GM18526 (cell line): Measurements from ENCODE around the gene RGS6.

Experiments used
- POLR2A ChIP-seq: IDR thresholded peaks from 3 replicates; pipeline ENCODE4 v1.6.1; 2011; ENCODE audit not compliant: insufficient read length; ENCODE audit errors: extremely low read depth

The RGS6 gene

DNA sequence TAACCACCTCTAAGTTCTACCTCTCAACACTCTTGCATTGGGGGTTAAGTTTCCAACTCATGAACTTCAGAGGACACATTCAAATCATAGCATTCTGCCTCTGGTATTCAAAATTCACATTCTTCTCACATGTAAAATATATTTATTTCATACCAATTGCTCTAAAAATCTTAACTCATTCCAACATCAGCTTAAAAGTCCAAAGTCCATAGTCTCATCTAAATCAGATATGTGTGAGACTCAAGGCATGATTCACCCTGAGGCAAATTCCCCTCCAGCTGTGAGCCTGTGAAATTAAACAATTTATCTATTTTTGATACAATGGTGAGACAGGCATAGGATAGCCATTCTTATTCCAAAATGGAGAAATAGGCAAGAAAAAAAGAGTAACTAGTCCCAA is 214.0 kb downstream of the RGS6 start:
- TF ChIP-seq POLR2A, result no peak

DNA sequence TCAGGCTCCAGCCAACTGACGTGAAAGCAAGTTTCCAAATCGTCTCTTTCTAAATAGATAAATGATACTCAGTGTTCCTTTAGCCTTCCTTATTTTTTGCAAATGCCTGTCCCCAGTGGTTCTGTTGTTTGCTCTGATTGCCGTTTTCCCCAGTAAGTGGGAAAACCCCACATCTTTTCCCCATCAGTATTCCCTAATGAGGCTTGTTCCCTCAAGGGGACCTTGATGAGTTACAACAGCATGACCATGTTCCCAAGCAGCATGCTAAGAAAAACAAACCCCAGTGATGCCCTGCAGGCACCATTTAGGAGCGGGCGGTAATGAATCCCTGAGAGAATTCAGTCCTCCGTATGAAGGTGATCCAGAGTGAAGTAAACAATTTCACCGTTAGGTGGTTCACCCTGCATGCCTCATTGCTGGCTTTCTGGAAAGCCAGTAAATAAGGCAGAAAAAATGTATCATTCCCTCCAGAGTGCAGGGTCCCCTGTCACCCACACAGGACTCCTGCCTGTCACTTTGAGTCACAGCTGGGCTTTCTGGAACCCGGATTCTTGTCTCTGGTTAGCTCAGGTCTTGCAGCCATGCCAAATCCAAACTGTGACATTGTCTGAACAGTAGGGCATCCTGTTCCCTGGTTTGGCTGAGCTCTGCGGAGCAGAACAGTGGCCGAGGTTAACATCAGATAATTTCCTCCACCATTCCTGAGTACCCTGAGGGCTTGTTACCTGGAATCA is 222.6 kb downstream of the RGS6 start:
- no peak for TF ChIP-seq POLR2A

DNA sequence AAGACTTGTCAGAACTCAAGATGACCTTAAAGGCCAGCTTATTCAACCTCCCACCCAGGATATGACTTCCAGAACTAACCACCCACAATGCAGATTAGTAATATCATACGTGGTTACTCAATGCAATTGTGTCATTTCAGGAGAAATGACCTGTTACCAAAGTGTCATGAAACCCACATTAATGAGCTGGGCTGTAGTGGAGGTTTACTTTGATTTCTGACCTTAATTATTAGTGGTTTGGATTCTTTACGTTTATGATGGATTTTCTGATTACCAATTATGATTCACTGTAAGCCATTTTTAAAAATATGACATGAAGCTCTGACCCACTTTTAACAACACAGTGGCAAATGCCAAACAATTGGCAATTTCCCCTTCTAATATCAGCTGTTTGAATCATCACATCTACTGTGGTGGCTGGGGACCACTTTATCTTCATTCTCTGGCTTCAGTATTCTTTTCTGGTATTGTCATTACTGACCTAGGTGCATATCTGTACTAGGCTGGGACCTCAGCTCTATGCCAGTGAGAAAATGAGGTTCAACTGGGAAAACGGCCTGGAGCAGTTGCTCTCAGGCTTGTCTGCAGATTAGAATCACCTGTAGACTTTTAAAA is 223.3 kb downstream of the RGS6 start:
- no peak for TF ChIP-seq POLR2A

DNA sequence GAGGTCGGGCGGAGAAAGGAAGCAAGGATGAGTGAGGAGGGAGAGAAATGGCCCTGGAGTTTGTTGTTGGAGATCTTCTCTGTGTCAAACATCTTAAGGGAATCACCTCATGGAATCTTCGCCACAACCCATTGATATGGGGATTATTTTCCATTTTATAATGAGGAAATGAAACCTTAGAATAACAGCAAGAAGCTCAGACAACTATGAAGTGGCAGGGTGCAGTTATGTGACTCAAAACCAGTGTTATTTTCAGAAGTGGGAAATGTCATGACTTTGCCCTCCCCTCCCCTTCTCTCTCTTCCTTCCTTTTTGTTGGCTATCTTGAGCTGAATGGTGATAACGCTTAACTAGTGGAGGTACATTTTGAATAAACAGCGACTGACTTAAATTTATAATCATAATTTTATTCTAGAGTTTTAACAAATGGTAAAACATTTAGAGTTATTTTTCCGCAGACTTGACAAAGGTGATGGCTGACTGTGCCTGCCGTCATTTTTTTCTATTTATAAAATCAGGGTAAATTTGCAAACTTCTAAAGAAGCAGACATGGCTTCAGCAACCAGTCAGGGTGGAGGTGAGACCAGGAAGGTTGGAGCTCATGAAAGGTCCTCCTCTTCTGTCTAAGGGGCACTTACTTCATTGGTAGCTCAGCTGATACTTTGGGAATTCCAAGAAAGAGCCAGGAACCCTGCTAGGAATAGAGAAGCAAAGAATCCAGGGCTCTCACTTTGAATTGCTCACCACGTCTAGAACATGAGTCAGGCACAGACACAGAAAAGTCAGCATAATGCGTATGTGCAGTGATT is 232.4 kb downstream of the RGS6 start:
- TF ChIP-seq POLR2A, result no peak

DNA sequence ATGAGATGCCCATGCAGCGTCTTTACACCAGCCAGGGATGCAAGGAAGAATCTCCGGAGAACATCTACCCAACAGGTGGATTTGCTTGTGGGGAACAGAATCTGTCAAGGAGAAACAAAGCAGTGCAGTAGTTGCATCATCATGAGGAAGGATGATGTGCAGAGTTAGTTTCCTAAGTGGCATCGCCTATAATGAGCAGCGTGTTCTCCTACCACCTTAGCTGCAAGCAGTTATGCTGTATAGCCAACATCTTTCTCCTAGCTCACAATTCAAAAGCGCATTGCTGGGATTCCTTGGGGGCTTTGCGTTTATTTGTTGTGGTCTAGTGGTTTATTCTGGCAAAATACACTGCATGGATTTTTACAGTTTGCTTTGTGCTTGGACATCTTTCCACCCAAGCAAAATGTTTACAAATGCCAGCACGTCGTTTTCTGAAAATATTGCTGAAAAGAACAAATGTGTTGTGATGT is 233.0 kb downstream of the RGS6 start:
- no peak for TF ChIP-seq POLR2A

DNA sequence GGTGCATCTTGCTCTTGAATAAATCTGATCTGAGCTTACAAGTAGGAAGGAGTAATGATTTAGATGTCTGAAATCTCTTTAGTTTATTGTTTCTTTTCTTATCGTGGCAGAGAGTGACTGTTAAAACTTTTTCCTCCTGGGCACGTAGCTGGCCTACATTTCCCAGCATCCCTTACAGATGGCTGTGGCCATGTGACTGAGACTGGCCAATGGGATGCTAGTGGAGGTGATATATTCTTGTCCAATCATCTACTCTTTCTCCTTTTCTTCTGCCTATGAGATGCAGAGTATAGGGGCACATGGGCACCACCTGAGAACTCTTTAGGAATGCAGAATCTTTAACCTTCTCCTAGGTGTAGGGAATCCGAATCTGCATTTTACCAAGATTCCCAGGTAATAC is 237.3 kb downstream of the RGS6 start:
- TF ChIP-seq POLR2A, result no peak

DNA sequence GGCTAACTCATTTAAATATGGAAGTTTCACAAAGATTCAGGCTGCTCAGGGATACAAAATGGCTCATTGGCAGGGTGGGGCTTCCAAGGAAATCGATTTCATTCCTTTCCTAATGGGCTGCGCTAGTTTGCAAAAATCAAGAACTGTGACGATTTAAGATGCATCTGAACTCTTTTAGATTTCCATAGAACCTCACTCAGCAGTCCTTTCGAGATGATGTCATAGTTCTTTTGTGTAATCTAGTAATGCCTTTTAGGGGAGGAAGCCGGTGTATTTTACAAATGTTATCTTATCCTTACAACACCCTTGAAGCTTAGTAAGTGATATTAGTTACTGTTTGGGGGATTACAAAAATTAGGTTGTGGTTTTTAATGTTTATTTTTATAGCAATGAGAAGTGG is 239.8 kb downstream of the RGS6 start:
- no peak for TF ChIP-seq POLR2A

DNA sequence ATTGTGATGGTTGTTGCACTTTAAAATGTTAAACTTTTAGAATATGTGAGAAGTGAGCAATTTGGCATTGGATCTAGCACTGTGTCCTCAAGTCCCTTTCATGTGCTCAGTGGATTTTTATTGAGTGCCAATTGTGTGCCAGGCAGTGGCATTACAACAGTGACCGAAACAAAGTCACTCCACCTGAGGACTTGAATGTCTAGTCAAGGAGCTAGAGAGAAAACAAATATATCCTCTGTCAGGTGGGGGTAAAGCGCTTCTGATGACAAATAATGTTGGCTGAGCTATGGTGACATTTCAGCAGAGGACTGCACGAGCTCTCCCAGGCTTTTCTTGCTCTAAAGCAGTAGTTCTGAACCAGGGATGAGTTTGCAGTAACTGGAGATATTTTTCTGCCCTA is 240.4 kb downstream of the RGS6 start:
- no peak for TF ChIP-seq POLR2A

DNA sequence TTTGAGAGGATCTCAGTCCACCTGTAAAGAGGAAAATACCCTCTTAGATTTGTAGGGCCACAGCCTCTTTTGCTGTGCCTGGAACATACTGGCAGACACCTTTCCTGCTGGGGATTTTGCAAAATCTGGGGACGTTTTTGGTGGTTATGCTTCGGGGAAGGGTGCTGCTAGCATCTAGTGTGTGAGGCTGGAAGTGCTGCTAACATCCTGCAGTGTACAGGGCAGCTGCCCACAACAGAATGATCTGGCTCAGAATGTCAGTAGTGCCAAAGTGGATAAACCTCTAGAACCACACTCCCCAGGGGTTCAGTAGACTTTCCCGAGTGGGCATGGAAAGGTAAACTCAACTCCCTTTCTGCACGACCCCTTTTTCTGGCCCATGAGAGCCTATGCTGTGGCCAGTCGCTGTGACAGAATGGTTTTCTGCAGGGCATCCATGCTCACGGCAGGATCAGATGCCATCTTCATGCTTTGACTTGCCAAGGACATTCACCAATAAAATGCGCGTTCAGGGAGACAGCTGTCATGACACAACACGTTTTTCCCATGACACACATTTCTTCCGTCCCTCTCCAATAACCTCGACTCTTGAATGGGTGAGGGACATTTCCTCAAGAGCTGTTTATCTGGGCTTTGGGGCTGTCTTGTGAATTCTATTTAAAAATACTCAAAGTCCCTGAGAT is 240.9 kb downstream of the RGS6 start:
- no peak for TF ChIP-seq POLR2A

DNA sequence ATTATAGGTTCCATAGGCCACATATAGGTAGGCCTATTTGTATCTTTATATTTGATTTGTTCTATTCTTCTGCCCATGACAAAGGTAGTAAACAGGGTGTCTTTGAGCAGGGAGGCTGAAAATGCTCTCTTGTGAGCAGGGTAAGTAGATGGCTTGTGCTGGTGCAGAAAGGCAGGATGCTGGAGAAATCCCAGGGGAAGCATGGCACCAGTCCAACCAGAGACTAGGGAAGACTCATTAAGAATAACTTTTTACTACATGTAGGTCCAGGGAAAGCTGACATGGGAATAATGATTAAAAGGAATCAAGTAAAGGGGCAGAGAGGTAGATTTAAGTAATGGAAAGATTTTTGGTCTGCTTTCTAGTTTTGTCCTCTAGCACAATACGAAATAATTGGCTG is 245.0 kb downstream of the RGS6 start:
- TF ChIP-seq POLR2A, result no peak

DNA sequence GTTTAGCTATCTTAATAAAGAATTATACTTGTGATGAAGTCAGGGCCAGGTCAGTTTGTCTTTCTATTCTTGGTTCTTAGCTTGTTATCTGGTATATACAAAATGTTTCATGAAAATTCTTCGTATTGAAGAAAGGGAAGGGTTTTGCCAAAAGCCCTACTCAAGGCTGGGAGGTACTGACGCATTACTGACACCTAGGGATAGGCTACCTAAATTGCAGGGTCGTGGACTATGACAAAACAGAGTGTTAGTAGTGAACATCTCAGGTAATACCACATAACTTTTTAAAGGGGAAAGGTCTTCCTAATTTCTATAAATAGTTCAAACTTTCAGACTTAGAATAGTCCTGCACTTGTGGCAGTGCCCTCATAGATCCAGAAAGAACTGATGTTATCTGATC is 246.3 kb downstream of the RGS6 start:
- no peak for TF ChIP-seq POLR2A

DNA sequence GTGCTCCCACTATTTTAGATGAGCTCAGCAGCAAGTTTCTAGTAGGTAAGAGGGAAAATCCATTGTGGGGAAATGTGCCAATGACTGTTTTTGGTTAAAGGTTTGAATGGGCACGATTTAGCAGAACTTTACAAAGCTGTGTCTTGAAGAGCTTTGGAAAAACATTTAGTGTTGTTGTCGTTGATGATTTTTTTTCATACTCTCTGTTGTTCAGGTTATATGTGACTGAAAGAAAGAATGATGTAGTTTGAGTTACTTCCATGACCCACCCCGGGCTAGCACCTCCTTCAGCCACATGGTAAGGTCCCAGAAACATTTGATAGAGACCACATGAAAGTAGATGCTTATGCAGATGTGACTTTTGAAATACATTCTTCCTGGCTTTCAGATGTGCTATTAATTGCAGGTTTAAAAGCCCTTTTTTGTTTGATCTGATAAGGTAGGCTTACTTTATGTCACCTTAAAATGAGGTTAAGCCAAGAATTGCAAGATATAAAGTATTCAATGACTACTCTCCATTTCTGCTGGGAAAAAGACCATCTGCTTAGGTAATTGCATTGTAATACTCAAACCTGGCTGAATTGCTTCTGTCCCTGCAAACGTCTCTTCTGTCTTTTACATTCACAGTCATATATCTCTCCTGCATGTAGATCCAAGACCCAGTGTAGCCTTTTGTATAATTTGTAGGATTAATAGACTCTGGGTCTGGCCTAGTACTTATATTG is 250.6 kb downstream of the RGS6 start:
- TF ChIP-seq POLR2A, result no peak

DNA sequence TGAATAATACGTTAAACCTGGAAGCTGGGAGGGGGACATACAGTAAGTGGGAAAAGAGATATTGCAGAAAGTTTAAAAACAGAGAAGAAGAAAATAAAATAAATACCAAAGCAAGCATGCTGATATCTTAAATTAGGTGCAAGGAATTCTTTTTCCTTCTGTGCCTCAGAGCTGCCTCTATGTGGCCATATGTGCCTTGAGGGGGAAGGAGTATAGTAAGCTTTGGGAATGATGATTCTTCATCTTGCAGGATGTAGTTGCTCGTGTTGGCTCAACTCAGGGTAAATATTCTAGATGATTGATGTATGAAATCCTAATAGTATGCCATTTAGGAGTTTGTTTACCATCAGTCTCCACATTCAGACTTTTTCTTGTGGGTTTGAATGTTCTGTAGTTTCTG is 251.4 kb downstream of the RGS6 start:
- no peak for TF ChIP-seq POLR2A

DNA sequence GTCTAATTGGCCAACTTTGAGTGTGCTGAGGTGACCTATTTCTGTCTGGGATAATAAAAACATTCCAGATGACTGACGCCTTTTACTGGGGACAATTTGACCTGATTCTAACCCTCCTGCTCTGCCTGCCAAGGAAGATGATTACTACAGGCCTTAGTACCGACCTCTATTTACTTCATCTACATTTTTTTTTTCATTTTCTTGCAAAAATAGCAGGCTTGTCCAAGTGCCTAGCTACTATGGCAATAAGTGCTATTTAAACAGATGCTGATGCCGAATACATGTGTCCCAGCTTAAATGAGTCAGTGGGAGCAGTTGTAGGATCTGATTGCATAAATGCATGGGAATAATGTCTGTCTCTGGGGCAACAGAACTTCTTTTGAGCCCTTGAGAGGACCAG is 254.3 kb downstream of the RGS6 start:
- no peak for TF ChIP-seq POLR2A
